Activated CD4-positive, CD25-positive, alpha-beta regulatory T cell (primary cell): ENCODE measurements around the gene PARP2.
A peak's percentile ranks its signal among the peaks of the same experiment; 100 is the strongest.
"Not testable (repeated sequence)": the region's sequence is repeated elsewhere in the genome, so short reads cannot be mapped to it uniquely, and the experiment has no call there.

ENCODE experiments used
- DNase-seq, 4 experiments: peaks; one replicate each; lab custom pipeline; 2025; lab: John Stamatoyannopoulos, UW

The PARP2 gene

GRCh38 chr14:20343092-20343861 lies at the start of gene PARP2:
Gene PARP2, plus strand, starts transcription at chr14:20343635. Its CDS starts 7 bp downstream, at chr14:20343642.
- peak; percentile 65 to 76 (median 72) for DNase-seq

GRCh38 chr14:20294636-20295035 lies 48.8 kb upstream of the PARP2 start:
- DNase-seq = no peak

GRCh38 chr14:20295067-20295466 lies 48.4 kb upstream of the PARP2 start:
- no peak for DNase-seq

- no peak for DNase-seq
Observed at GRCh38 chr14:20302042-20302755, 41.2 kb upstream of the PARP2 start.

GRCh38 chr14:20305265-20306078 lies 38.0 kb upstream of the PARP2 start, which contains the start of gene TTC5:
Gene TTC5, minus strand, starts transcription at chr14:20305951. Its CDS starts 14 bp downstream, at chr14:20305937.
- peak; percentile 68 to 86 (median 76) for DNase-seq

- DNase-seq = no peak
Observed at GRCh38 chr14:20306079-20306423, 37.4 kb upstream of the PARP2 start.

- DNase-seq = no peak
Observed at GRCh38 chr14:20314026-20314425, 29.4 kb upstream of the PARP2 start.

- DNase-seq = no peak
Observed at GRCh38 chr14:20317720-20318119, 25.7 kb upstream of the PARP2 start.

GRCh38 chr14:20327005-20327869 lies 16.2 kb upstream of the PARP2 start:
- DNase-seq = no peak

- DNase-seq = no peak
Observed at GRCh38 chr14:20328705-20329104, 14.7 kb upstream of the PARP2 start.

- DNase-seq = no peak
Observed at GRCh38 chr14:20329355-20329754, 14.1 kb upstream of the PARP2 start.

- no peak for DNase-seq
Observed at GRCh38 chr14:20331053-20331613, 12.3 kb upstream of the PARP2 start.

- no peak for DNase-seq
Observed at GRCh38 chr14:20332431-20332787, 11.0 kb upstream of the PARP2 start.

GRCh38 chr14:20332788-20333493 lies 10.5 kb upstream of the PARP2 start, which contains the start of gene CCNB1IP1:
Gene CCNB1IP1, minus strand, starts transcription at chr14:20333279. Its CDS starts 16,756 bp downstream, at chr14:20316523.
- DNase-seq = peak in 1 of 4 experiments; percentile 7

- no peak for DNase-seq
Observed at GRCh38 chr14:20333494-20333841, 10.0 kb upstream of the PARP2 start.

- no peak for DNase-seq
Observed at GRCh38 chr14:20334017-20334416, 9.4 kb upstream of the PARP2 start.

- DNase-seq = not testable (repeated sequence)
Observed at GRCh38 chr14:20341032-20341431, 2.4 kb upstream of the PARP2 start.

GRCh38 chr14:20341646-20342045 lies 1.8 kb upstream of the PARP2 start:
- no peak for DNase-seq

- DNase-seq = no peak
Observed at GRCh38 chr14:20343862-20344220, 406 bp downstream of the PARP2 start.

- no peak for DNase-seq
Observed at GRCh38 chr14:20345366-20345765, 1.9 kb downstream of the PARP2 start.

GRCh38 chr14:20346713-20347112 lies 3.3 kb downstream of the PARP2 start:
- DNase-seq = no peak
